Suppressor macrophage treated with lipopolysaccharide for 1 hour (primary cell): Measurements from ENCODE around the gene USP44.

Experiments used
- DNase-seq, 3 donors: peaks; one replicate each; pipeline ENCODE4 v3.0.0-alpha.2; 2020 to 2022

Gene USP44

GRCh38 chr12:95505039-95505438 lies 46.2 kb downstream of the USP44 start:
- DNase-seq = no peak

- no peak for DNase-seq
Observed at GRCh38 chr12:95504140-95504539, 47.1 kb downstream of the USP44 start.

GRCh38 chr12:95499772-95500171 lies 51.5 kb downstream of the USP44 start:
- DNase-seq = no peak

- DNase-seq = no peak
Observed at GRCh38 chr12:95498968-95499367, 52.3 kb downstream of the USP44 start.

- DNase-seq = no peak
Observed at GRCh38 chr12:95497031-95497430, 54.2 kb downstream of the USP44 start.

GRCh38 chr12:95495433-95495832 lies 55.8 kb downstream of the USP44 start:
- no peak for DNase-seq

- no peak for DNase-seq
Observed at GRCh38 chr12:95494888-95495287, 56.4 kb downstream of the USP44 start.

- DNase-seq = no peak
Observed at GRCh38 chr12:95492462-95492861, 58.8 kb downstream of the USP44 start.

- no peak for DNase-seq
Observed at GRCh38 chr12:95487024-95487423, 64.3 kb downstream of the USP44 start.

- no peak for DNase-seq
Observed at GRCh38 chr12:95484524-95484923, 66.8 kb downstream of the USP44 start.

GRCh38 chr12:95482564-95482963 lies 68.7 kb downstream of the USP44 start:
- peak in 1 of 3 donors; percentile 9 for DNase-seq

GRCh38 chr12:95481888-95482287 lies 69.4 kb downstream of the USP44 start:
- DNase-seq = no peak

- no peak for DNase-seq
Observed at GRCh38 chr12:95481072-95481471, 70.2 kb downstream of the USP44 start.

- DNase-seq = no peak
Observed at GRCh38 chr12:95480230-95480629, 71.0 kb downstream of the USP44 start.

- peak in 1 of 3 donors; percentile 21 for DNase-seq
Observed at GRCh38 chr12:95474660-95474958, 76.7 kb downstream of the USP44 start.

GRCh38 chr12:95473884-95474659 lies 77.2 kb downstream of the USP44 start, which contains the start of gene METAP2:
METAP2 (plus strand) TSS chr12:95474152; CDS start chr12:95474180, 28 bp downstream.
- DNase-seq = peak; percentile 98

GRCh38 chr12:95473231-95473883 lies 77.9 kb downstream of the USP44 start:
- peak; percentile 52 to 58 (median 52) for DNase-seq

GRCh38 chr12:95470300-95470699 lies 81.0 kb downstream of the USP44 start:
- DNase-seq = no peak
